GM12878 (cell line): ENCODE results near the gene MST1. TPM values are rescaled to one million over a fixed set of nuclear protein-coding genes. Genes with fewer than 3 reads are reported as not detected.

Experiments used
- ATF7 ChIP-seq: fragments of 450-650 bp; IDR thresholded peaks from 2 replicates; pipeline ENCODE4 v1.6.1; 2016; ENCODE audit warnings: low read depth, mild to moderate bottlenecking
- BRCA1 ChIP-seq: IDR thresholded peaks from 2 replicates; pipeline ENCODE4 v1.6.1; 2011; ENCODE audit warnings: low read depth, low read length, improper control_type of control experiment
- CHD2 ChIP-seq: IDR thresholded peaks from 2 replicates; pipeline ENCODE4 v1.6.1; 2011; ENCODE audit warnings: low read depth, low read length, improper control_type of control experiment, borderline replicate concordance
- CHD4 ChIP-seq: fragments of 200-600 bp; sonication (generic); IDR thresholded peaks from 2 replicates; pipeline ENCODE4 v1.6.1; 2016; ENCODE audit warnings: mild to moderate bottlenecking
- IRF4 ChIP-seq: IDR thresholded peaks from 2 replicates; pipeline ENCODE4 v1.6.1; 2011; ENCODE audit warnings: low read depth, low read length
- MXI1 ChIP-seq: fragments of 150-350 bp; IDR thresholded peaks from 2 replicates; pipeline ENCODE4 v1.6.1; 2011; ENCODE audit warnings: low read depth, mild to moderate bottlenecking, inconsistent platforms, low read length, improper control_type of control experiment
- RAD21 ChIP-seq: IDR thresholded peaks from 2 replicates; pipeline ENCODE4 v1.6.1; 2011; ENCODE audit warnings: mild to moderate bottlenecking, low read depth, low read length, moderate library complexity; ENCODE audit not compliant: insufficient read depth
- SMARCA5 ChIP-seq: fragments of 450-650 bp; IDR thresholded peaks from 2 replicates; pipeline ENCODE4 v1.6.1; 2017; ENCODE audit warnings: mild to moderate bottlenecking
- SREBF1 ChIP-seq: IDR thresholded peaks from 2 replicates; pipeline ENCODE4 v1.6.1; 2012; ENCODE audit warnings: mild to moderate bottlenecking, low read length
- SRF ChIP-seq, 2 experiments: IDR thresholded peaks; 2 replicates each; pipeline ENCODE4 v1.6.1; 2011; ENCODE audit warnings: low read depth in 2 of 2, low read length in 2 of 2, mild to moderate bottlenecking in 1 of 2, moderate library complexity in 1 of 2
- STAT3 ChIP-seq: IDR thresholded peaks from 2 replicates; pipeline ENCODE4 v1.6.1; 2011; ENCODE audit warnings: low read depth, low read length, improper control_type of control experiment
- TAF1 ChIP-seq: IDR thresholded peaks from 2 replicates; pipeline ENCODE4 v1.6.1; 2011; ENCODE audit warnings: mild to moderate bottlenecking, low read depth, low read length, borderline replicate concordance
- YY1 ChIP-seq: IDR thresholded peaks from 2 replicates; pipeline ENCODE4 v1.6.1; 2011; ENCODE audit warnings: low read depth, mild to moderate bottlenecking, low read length
- ZBED1 ChIP-seq: IDR thresholded peaks from 2 replicates; pipeline ENCODE4 v1.6.1; 2016; ENCODE audit warnings: borderline replicate concordance
- polyA plus RNA-seq, 11 experiments: library from polyadenylated mRNA; depleted of rRNA in 4 of 11; unstranded in 6 of 11; stranded (reverse) in 5 of 11; fragments of >200 nt; fragmentation: Nextera tagmentation in 4 of 11; fragmentation: Illumina TruSeq in 1 of 11; extraction: Ambion mirVana in 4 of 11; extraction: Trizol in 1 of 11; gene quantifications; 1 replicate in 1 of 11; 2 replicates in 10 of 11; pipeline versions ENCODE4 v1.2.1 to v1.2.3, GENCODE V29; 2011 to 2016; ENCODE audit warnings: inconsistent platforms in 2 of 11, missing spikeins in 2 of 11, low read depth in 1 of 11
- total RNA-seq, 4 experiments: library from RNA; depleted of rRNA in 3 of 4; stranded (reverse); fragments of >200 nt in 3 of 4; fragmentation: Illumina TruSeq in 1 of 4; extraction: Trizol in 1 of 4; gene quantifications; 2 replicates each; pipeline versions ENCODE4 v1.2.1 to v1.2.3, GENCODE V29; 2013 to 2021
- TF ChIP-seq, protein P1 (sequence below): fragments of 450-650 bp; IDR thresholded peaks from 2 replicates; pipeline ENCODE4 v1.6.1; 2016; ENCODE audit warnings: mild to moderate bottlenecking
- TF ChIP-seq, protein P2 (sequence below): fragments of 450-650 bp; IDR thresholded peaks from 2 replicates; pipeline ENCODE4 v1.6.1; 2017; ENCODE audit warnings: mild to moderate bottlenecking, moderate library complexity
- TF ChIP-seq, protein P3 (sequence below): IDR thresholded peaks from 2 replicates; pipeline ENCODE4 v1.6.1; 2011; ENCODE audit warnings: borderline replicate concordance, low read depth, mild to moderate bottlenecking, moderate library complexity, mixed read lengths, low read length; ENCODE audit not compliant: insufficient read depth; ENCODE audit errors: extremely low read length
- TF ChIP-seq, protein P4 (sequence below): IDR thresholded peaks from 2 replicates; pipeline ENCODE4 v1.6.1; 2011; ENCODE audit warnings: borderline replicate concordance, low read depth, mild to moderate bottlenecking, moderate library complexity, low read length; ENCODE audit not compliant: insufficient read depth, poor library complexity, severe bottlenecking
- TF ChIP-seq, protein P5 (sequence below): IDR thresholded peaks from 2 replicates; pipeline ENCODE4 v1.6.1; 2011; ENCODE audit warnings: mild to moderate bottlenecking, low read depth, low read length, moderate library complexity; ENCODE audit not compliant: insufficient replicate concordance

MST1 gene
- total and polyA plus RNA-seq, 10 of the 15 experiments (the other 5 are each of a cell fraction or from before 2014, with no cell fraction given) = 1.2 to 25.5 (median 4.1) TPM

DNA sequence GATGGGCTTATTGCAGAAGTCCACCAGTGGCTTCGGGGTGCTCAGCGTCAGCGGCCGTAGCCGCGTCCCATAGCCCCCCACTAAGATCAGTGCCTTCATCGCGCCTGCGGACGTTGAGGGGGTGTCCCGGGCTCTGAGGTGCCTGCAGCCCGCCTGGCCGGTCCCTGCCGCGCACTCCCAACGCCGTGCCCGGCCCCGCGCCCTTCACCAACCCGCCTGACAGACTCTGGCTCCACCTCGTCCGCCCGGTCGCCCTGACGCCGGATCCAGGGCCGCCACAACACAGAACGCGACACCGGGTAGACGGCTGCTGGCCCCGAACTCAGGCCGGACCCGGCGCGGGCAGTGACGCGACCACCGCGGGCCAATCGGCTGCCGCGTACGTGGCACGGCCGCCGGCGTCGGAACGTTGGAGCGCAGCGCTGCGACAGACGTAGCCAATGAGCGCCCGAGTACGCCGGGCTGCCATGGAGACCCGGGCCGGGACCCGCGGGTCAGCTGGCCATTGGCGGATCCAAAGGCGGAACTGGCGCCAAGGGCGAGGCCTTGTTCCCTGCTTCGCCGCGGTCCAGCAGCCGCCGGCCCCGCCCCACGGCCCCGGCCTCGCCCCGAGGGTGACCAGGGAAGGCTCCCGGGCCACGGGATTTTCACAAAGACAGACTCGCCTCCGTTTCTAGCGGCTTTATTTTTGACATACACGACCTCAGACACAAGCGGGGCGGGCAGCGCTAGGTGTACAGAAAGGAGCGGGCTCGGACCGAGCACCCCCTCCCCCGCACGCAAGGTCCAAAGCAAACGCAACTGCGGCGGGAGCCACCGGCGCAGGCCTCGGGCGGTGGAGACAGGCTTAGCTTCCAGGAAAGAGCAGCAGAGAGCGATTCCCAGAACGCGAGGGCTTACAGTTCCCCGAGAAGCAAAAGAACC lies 34.6 kb upstream of the MST1 start, which contains the start of gene GMPPB (continued):
- TF ChIP-seq, protein P1, sequence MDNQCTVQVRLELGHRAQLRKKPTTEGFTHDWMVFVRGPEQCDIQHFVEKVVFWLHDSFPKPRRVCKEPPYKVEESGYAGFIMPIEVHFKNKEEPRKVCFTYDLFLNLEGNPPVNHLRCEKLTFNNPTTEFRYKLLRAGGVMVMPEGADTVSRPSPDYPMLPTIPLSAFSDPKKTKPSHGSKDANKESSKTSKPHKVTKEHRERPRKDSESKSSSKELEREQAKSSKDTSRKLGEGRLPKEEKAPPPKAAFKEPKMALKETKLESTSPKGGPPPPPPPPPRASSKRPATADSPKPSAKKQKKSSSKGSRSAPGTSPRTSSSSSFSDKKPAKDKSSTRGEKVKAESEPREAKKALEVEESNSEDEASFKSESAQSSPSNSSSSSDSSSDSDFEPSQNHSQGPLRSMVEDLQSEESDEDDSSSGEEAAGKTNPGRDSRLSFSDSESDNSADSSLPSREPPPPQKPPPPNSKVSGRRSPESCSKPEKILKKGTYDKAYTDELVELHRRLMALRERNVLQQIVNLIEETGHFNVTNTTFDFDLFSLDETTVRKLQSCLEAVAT = no peak; the same call in 1 of the 2 replicates
- TF ChIP-seq, protein P2, sequence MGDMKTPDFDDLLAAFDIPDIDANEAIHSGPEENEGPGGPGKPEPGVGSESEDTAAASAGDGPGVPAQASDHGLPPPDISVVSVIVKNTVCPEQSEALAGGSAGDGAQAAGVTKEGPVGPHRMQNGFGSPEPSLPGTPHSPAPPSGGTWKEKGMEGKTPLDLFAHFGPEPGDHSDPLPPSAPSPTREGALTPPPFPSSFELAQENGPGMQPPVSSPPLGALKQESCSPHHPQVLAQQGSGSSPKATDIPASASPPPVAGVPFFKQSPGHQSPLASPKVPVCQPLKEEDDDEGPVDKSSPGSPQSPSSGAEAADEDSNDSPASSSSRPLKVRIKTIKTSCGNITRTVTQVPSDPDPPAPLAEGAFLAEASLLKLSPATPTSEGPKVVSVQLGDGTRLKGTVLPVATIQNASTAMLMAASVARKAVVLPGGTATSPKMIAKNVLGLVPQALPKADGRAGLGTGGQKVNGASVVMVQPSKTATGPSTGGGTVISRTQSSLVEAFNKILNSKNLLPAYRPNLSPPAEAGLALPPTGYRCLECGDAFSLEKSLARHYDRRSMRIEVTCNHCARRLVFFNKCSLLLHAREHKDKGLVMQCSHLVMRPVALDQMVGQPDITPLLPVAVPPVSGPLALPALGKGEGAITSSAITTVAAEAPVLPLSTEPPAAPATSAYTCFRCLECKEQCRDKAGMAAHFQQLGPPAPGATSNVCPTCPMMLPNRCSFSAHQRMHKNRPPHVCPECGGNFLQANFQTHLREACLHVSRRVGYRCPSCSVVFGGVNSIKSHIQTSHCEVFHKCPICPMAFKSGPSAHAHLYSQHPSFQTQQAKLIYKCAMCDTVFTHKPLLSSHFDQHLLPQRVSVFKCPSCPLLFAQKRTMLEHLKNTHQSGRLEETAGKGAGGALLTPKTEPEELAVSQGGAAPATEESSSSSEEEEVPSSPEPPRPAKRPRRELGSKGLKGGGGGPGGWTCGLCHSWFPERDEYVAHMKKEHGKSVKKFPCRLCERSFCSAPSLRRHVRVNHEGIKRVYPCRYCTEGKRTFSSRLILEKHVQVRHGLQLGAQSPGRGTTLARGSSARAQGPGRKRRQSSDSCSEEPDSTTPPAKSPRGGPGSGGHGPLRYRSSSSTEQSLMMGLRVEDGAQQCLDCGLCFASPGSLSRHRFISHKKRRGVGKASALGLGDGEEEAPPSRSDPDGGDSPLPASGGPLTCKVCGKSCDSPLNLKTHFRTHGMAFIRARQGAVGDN = peak; percentile 32; the same call in 1 of the 2 replicates
- no peak for TF ChIP-seq CHD4
- TF ChIP-seq, protein P3, sequence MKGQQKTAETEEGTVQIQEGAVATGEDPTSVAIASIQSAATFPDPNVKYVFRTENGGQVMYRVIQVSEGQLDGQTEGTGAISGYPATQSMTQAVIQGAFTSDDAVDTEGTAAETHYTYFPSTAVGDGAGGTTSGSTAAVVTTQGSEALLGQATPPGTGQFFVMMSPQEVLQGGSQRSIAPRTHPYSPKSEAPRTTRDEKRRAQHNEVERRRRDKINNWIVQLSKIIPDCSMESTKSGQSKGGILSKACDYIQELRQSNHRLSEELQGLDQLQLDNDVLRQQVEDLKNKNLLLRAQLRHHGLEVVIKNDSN = no peak
- peak; percentile 62 for TF ChIP-seq MXI1
- TF ChIP-seq IRF4 = no peak
- TF ChIP-seq RAD21 = no peak
- peak; percentile 84; the same call in 1 of the 2 replicates for TF ChIP-seq SMARCA5
- TF ChIP-seq SREBF1 = no peak
- peak in 1 of 2 experiments; percentile 61; a peak in 2 of 4 replicates for TF ChIP-seq SRF (IDR thresholded peaks at IDR 0.05; ENCODE audit: low read depth in 2 of 2, low read length in 2 of 2)
- TF ChIP-seq BRCA1 = no peak
- TF ChIP-seq, protein P4, sequence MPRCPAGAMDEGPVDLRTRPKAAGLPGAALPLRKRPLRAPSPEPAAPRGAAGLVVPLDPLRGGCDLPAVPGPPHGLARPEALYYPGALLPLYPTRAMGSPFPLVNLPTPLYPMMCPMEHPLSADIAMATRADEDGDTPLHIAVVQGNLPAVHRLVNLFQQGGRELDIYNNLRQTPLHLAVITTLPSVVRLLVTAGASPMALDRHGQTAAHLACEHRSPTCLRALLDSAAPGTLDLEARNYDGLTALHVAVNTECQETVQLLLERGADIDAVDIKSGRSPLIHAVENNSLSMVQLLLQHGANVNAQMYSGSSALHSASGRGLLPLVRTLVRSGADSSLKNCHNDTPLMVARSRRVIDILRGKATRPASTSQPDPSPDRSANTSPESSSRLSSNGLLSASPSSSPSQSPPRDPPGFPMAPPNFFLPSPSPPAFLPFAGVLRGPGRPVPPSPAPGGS = peak; percentile 26
- TF ChIP-seq TAF1 = peak; percentile 43; the same call in 1 of the 2 replicates
- TF ChIP-seq, protein P5, sequence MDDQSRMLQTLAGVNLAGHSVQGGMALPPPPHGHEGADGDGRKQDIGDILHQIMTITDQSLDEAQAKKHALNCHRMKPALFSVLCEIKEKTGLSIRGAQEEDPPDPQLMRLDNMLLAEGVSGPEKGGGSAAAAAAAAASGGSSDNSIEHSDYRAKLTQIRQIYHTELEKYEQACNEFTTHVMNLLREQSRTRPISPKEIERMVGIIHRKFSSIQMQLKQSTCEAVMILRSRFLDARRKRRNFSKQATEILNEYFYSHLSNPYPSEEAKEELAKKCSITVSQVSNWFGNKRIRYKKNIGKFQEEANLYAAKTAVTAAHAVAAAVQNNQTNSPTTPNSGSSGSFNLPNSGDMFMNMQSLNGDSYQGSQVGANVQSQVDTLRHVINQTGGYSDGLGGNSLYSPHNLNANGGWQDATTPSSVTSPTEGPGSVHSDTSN = no peak
- TF ChIP-seq ATF7 = no peak
- peak; percentile 35; the same call in 1 of the 2 replicates for TF ChIP-seq CHD2
- TF ChIP-seq STAT3 = no peak
- TF ChIP-seq ZBED1 = no peak
- 0 out of 2 replicates have a peak, but pooled peaks have one; percentile 10 for TF ChIP-seq YY1
